Heart left ventricle (tissue), 16 donors: Measurements from ENCODE around the gene PSEN1. TPM values are rescaled to one million over a fixed set of nuclear protein-coding genes. Genes with fewer than 3 reads are reported as not detected.

Experiments used
- ATAC-seq, 4 donors: fragments of 200-7000 bp; cut with Tn5 transposase; one replicate each; pipeline ENCODE4 v1.9.1; 2020 to 2022; ENCODE audit warnings: moderate library complexity in 4 of 4, mild to moderate bottlenecking in 3 of 4, moderate number of reproducible peaks in 1 of 4
- DNase-seq, 5 donors: peaks; one replicate each; pipeline ENCODE4 v3.0.0-alpha.2; 2020
- H3K27ac ChIP-seq, 12 donors: fragments of 200-600 bp; sonication (generic) in 4 of 12; one replicate each; pipeline versions ENCODE4 v1.5.0 to v1.8.0; 2016 to 2022; ENCODE audit warnings: mild to moderate bottlenecking in 2 of 12
- H3K27me3 ChIP-seq, 9 donors: fragments of 200-600 bp; sonication (generic) in 2 of 9; one replicate each; pipeline versions ENCODE4 v1.5.1 to v1.8.0; 2016 to 2022; ENCODE audit warnings: mild to moderate bottlenecking in 3 of 9
- H3K36me3 ChIP-seq, 9 donors: fragments of 200-600 bp; sonication (generic) in 2 of 9; one replicate each; pipeline versions ENCODE4 v1.5.0 to v1.8.0; 2018 to 2022; ENCODE audit warnings: mild to moderate bottlenecking in 2 of 9
- H3K4me1 ChIP-seq, 12 donors: fragments of 200-600 bp; sonication (generic) in 4 of 12; one replicate each; pipeline versions ENCODE4 v1.5.0 to v1.8.0; 2016 to 2022; ENCODE audit warnings: mild to moderate bottlenecking in 3 of 12
- H3K4me3 ChIP-seq, 12 donors: fragments of 200-600 bp; sonication (generic) in 4 of 12; one replicate each; pipeline versions ENCODE4 v1.5.0 to v1.8.0; 2017 to 2022; ENCODE audit warnings: mild to moderate bottlenecking in 9 of 12, moderate library complexity in 4 of 12
- H3K9me3 ChIP-seq, 12 donors: fragments of 200-600 bp; sonication (generic) in 4 of 12; one replicate each; pipeline versions ENCODE4 v1.5.0 to v1.8.0; 2016 to 2022; ENCODE audit warnings: mild to moderate bottlenecking in 1 of 12
- POLR2A ChIP-seq, 2 donors: fragments of 450-650 bp; IDR thresholded peaks; one replicate each; pipeline ENCODE4 v1.6.1; 2017; ENCODE audit warnings: antibody characterized with exemption in 2 of 2, mild to moderate bottlenecking in 2 of 2, moderate library complexity in 2 of 2
- WGBS, 4 donors: extraction: QIAGEN DNeasy Blood & Tissue Kit in 2 of 4; methylation state at CpG; one replicate each; pipeline versions ENCODE4 v1.1.5 to v1.1.7; 2013 to 2018; 5-methylcytosine and 5-hydroxymethylcytosine counted together
- intact Hi-C, 10 donors: fragments of 100-400 bp; cut with DNase I; formaldehyde crosslinking; loops; one replicate each; pipeline versions ENCODE4 v1.11.1 to v1.14.2; 2022
- polyA plus RNA-seq, 2 donors: library from polyadenylated mRNA; stranded (reverse); fragments of 200-250 nt; gene quantifications; one replicate each; pipeline ENCODE4 v1.2.3, GENCODE V29; 2013
- total RNA-seq, 9 donors: library from RNA; depleted of rRNA in 2 of 9; stranded (reverse); fragments of >200 nt in 2 of 9; fragmentation: NEBNext Ultra II Directional in 3 of 9; extraction: Animal tissue kit (Norgen Biotek cat#: 25700) in 3 of 9; gene quantifications; one replicate each; pipeline versions ENCODE4 v1.1.0 to v1.2.4, GENCODE V29; 2016 to 2023
- TF ChIP-seq, protein P1 (sequence below), 12 donors: fragments of 200-600 bp; sonication (generic) in 4 of 12; IDR thresholded peaks; one replicate each; pipeline versions ENCODE4 v1.5.0 to v1.8.0; 2018 to 2022; ENCODE audit warnings: antibody characterized with exemption in 12 of 12, mild to moderate bottlenecking in 5 of 12
- donor health status: ischemic (EF 13 %, LVEDD 7.1; RV severe dilation, severe dysfunction).
- donor health status: healthy with polysubstance abuse.
- donor health status: DM: no; HTN: yes; CAD: no.
- donor health status: DM: no; HTN: no; CAD: no.
- donor health status: ischemic (EF 25% LVEDD 6.9; RV normal size, moderate dysfunction).
- donor health status: ischemic (EF 25% LVEDD 5.7; RV mildly dilated, moderate dysfunction).
- donor health status: healthy.
- donor health status: DM: yes; HTN: yes; CAD: no.
- donor health status: ischemic (EF 35%, LVEDD 5.7; RV mildly dilated, moderate dysfunction).
- donor health status: nonischemic (EF 11% LVEDD 7.7; RV severe dilation, severe dysfunction).
- donor health status: DM: yes; HTN: yes; CAD: no.
- donor health status: PGD.
- donor health status: ischemic (EF 29% LVEDD 5.4; RV normal size, mild dysfunction).
- donor health status: nonischemic (EF 23%, LVEDD 6.1; RV moderate dilation, normal function).

The PSEN1 gene
- total and polyA plus RNA-seq, 11 donors = 11.6 to 44.1 (median 22.4) TPM

DNA sequence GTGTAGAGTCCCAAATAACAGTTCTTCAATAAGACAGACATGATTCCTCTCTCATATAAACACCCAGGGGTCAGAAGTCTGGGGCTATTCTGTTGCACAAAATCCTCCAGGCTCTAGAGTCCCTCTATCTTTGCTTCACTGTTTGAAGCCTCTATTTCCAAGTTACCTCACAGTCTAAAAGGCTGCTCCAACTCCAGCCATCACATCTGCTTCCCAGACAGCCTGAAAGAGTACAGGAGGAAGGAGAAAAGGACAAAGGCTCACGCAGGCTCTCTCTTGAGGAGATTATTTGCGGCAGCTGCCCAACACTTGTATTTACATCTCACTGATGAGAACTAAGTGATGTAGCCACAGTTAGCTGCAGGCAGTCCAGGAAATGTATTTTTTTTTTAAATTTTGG lies 107.4 kb downstream of the PSEN1 start:
- Histone ChIP-seq H3K36me3 (no peaks in the 10 kb centered on the region), H3K4me3 (no peak overlapping the region), H3K27ac (no peak overlapping the region), H3K9me3 (no peaks in the 10 kb centered on the region), H3K27me3 (peaks cover 0 to 52% (median 18%) of the 10 kb centered on the region in 9 donors), H3K4me1 (peaks cover 0 to 57% (median 17%) of the 10 kb centered on the region in 12 donors)
- ATAC-seq (no peak), DNase-seq (no peak)
- TF ChIP-seq, protein P1, sequence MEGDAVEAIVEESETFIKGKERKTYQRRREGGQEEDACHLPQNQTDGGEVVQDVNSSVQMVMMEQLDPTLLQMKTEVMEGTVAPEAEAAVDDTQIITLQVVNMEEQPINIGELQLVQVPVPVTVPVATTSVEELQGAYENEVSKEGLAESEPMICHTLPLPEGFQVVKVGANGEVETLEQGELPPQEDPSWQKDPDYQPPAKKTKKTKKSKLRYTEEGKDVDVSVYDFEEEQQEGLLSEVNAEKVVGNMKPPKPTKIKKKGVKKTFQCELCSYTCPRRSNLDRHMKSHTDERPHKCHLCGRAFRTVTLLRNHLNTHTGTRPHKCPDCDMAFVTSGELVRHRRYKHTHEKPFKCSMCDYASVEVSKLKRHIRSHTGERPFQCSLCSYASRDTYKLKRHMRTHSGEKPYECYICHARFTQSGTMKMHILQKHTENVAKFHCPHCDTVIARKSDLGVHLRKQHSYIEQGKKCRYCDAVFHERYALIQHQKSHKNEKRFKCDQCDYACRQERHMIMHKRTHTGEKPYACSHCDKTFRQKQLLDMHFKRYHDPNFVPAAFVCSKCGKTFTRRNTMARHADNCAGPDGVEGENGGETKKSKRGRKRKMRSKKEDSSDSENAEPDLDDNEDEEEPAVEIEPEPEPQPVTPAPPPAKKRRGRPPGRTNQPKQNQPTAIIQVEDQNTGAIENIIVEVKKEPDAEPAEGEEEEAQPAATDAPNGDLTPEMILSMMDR (IDR thresholded peaks at IDR 0.05) = no peak
- no peak for TF ChIP-seq POLR2A (IDR thresholded peaks at IDR 0.05)
- intact Hi-C loops = no loop called here
- 93 to 100% (median 96%) methylated on average over 2 of the region's 2 CpGs for WGBS, 4 donors

- intact Hi-C loops = no loop called here
- ATAC-seq = no peak
- peaks cover 0 to 47% (median 10%) of the 10 kb centered on the region in 12 donors for H3K4me1 ChIP-seq
- peaks cover 0 to 44% (median 17%) of the 10 kb centered on the region in 9 donors for H3K27me3 ChIP-seq
- 79 to 90% (median 85%) methylated on average over 13 to 14 of the region's 14 CpGs for WGBS, 4 donors
- TF ChIP-seq POLR2A (IDR thresholded peaks at IDR 0.05) = no peak
- TF ChIP-seq, protein P1 (IDR thresholded peaks at IDR 0.05) = no peak
- peak in 1 of 5 donors; percentile 7 for DNase-seq
- peak overlapping the region in 3 of 12 donors; percentile 53 to 66 (median 65) for H3K4me3 ChIP-seq
- H3K36me3 ChIP-seq = no peaks in the 10 kb centered on the region
- H3K27ac ChIP-seq = no peak overlapping the region
- H3K9me3 ChIP-seq = no peaks in the 10 kb centered on the region
Measured at GRCh38 chr14:73244541-73245290, 108.4 kb downstream of the PSEN1 start.

- Histone ChIP-seq H3K9me3 (no peaks in the 10 kb centered on the region), H3K4me1 (peaks cover 0 to 37% (median 5%) of the 10 kb centered on the region in 12 donors), H3K27ac (peak overlapping the region in 2 of 12 donors; percentile 24 to 34), H3K27me3 (peaks cover 0 to 36% (median 10%) of the 10 kb centered on the region in 9 donors), H3K36me3 (no peaks in the 10 kb centered on the region), H3K4me3 (peak overlapping the region; percentile 22 to 66 (median 52))
- peak in 3 of 4 donors; percentile 82 to 92 (median 85) for ATAC-seq
- intact Hi-C loops = no loop called here
- DNase-seq = peak; percentile 59 to 85 (median 67)
- TF ChIP-seq POLR2A (IDR thresholded peaks at IDR 0.05) = no peak
- TF ChIP-seq, protein P1 (IDR thresholded peaks at IDR 0.05) = no peak
- 8 to 28% (median 12%) methylated on average over 16 to 64 of the region's 64 CpGs for WGBS, 4 donors
Measured at GRCh38 chr14:73245480-73246325, 109.4 kb downstream of the PSEN1 start.
